Stimulated activated CD8-positive, alpha-beta memory T cell treated with anti-CD3 and anti-CD28 coated beads, Interleukin-4, amount 100 ng/mL, for 48 hours (primary cell): ENCODE measurements around the gene MEP1B.
"Not testable (repeated sequence)": the region's sequence is repeated elsewhere in the genome, so short reads cannot be mapped to it uniquely, and the experiment has no call there.

ENCODE experiments used
- DNase-seq: peaks from one replicate; pipeline ENCODE4 v3.0.0-alpha.2; 2020

MEP1B gene

GRCh38 chr18:32189790-32190189 lies at the start of gene MEP1B:
Gene MEP1B, plus strand, starts transcription at chr18:32190039. Its CDS starts 32 bp downstream, at chr18:32190071.
- DNase-seq, result no peak

- no peak for DNase-seq
These were observed 41.5 kb upstream of the MEP1B start for GRCh38 chr18:32148185-32148870.

- DNase-seq, result no peak
These were observed 37.0 kb upstream of the MEP1B start for GRCh38 chr18:32152705-32153448.

- DNase-seq, result no peak
These were observed 33.0 kb upstream of the MEP1B start for GRCh38 chr18:32156855-32157254.

GRCh38 chr18:32157580-32157979 lies 32.3 kb upstream of the MEP1B start:
- no peak for DNase-seq

GRCh38 chr18:32158108-32158624 lies 31.7 kb upstream of the MEP1B start:
- peak; percentile 74 for DNase-seq

- DNase-seq, result not testable (repeated sequence)
These were observed 31.2 kb upstream of the MEP1B start for GRCh38 chr18:32158631-32159030.

- DNase-seq, result no peak
These were observed 29.3 kb upstream of the MEP1B start for GRCh38 chr18:32160547-32160946.

GRCh38 chr18:32167980-32168730 lies 21.7 kb upstream of the MEP1B start:
- no peak for DNase-seq

- DNase-seq, result no peak
These were observed 16.2 kb upstream of the MEP1B start for GRCh38 chr18:32173654-32174053.

- DNase-seq, result no peak
These were observed 15.1 kb upstream of the MEP1B start for GRCh38 chr18:32174719-32175118.

GRCh38 chr18:32175265-32175664 lies 14.6 kb upstream of the MEP1B start:
- DNase-seq, result no peak

- not testable (repeated sequence) for DNase-seq
These were observed 13.1 kb upstream of the MEP1B start for GRCh38 chr18:32176745-32177144.

- DNase-seq, result no peak
These were observed 12.3 kb upstream of the MEP1B start for GRCh38 chr18:32177530-32177929.

GRCh38 chr18:32183503-32183902 lies 6.3 kb upstream of the MEP1B start:
- no peak for DNase-seq

GRCh38 chr18:32190209-32190608 lies 370 bp downstream of the MEP1B start:
- no peak for DNase-seq

GRCh38 chr18:32195881-32196815 lies 6.3 kb downstream of the MEP1B start:
- no peak for DNase-seq

GRCh38 chr18:32200766-32201165 lies 10.9 kb downstream of the MEP1B start:
- no peak for DNase-seq

GRCh38 chr18:32201948-32202672 lies 12.3 kb downstream of the MEP1B start:
- no peak for DNase-seq

- no peak for DNase-seq
These were observed 18.2 kb downstream of the MEP1B start for GRCh38 chr18:32208023-32208422.

- DNase-seq, result no peak
These were observed 18.7 kb downstream of the MEP1B start for GRCh38 chr18:32208577-32208976.
